Measurements from ENCODE around the gene CDK6.

Gene CDK6

DNA sequence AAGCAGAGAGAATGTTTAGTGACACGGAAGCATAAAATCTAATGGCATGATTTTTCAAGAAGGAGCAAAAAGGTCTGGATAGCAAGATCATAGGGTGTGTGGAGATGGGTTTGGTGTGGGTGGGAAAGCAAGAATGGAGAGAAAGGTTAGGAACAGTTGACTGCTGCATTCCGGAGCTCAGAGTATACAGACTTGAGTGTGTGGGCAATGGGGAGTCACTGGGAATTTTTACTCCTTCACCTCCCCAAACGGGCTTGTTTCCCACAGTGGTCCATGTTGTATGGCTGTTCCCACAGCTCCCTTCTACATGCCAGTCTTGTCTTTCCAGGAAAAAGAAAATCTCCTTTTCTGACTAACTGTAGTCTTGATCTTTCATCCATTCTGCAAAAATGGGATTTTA, 122.1 kb downstream of the CDK6 start:
- peaks cover 8% of the 10 kb centered on the region for H3K36me3 Mint-ChIP-seq (ENCODE audit: low read depth)
- TF ChIP-seq, protein P1, sequence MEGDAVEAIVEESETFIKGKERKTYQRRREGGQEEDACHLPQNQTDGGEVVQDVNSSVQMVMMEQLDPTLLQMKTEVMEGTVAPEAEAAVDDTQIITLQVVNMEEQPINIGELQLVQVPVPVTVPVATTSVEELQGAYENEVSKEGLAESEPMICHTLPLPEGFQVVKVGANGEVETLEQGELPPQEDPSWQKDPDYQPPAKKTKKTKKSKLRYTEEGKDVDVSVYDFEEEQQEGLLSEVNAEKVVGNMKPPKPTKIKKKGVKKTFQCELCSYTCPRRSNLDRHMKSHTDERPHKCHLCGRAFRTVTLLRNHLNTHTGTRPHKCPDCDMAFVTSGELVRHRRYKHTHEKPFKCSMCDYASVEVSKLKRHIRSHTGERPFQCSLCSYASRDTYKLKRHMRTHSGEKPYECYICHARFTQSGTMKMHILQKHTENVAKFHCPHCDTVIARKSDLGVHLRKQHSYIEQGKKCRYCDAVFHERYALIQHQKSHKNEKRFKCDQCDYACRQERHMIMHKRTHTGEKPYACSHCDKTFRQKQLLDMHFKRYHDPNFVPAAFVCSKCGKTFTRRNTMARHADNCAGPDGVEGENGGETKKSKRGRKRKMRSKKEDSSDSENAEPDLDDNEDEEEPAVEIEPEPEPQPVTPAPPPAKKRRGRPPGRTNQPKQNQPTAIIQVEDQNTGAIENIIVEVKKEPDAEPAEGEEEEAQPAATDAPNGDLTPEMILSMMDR (IDR thresholded peaks at IDR 0.05; ENCODE audit: unreplicated experiment in 3 of 3), result no peak

DNA sequence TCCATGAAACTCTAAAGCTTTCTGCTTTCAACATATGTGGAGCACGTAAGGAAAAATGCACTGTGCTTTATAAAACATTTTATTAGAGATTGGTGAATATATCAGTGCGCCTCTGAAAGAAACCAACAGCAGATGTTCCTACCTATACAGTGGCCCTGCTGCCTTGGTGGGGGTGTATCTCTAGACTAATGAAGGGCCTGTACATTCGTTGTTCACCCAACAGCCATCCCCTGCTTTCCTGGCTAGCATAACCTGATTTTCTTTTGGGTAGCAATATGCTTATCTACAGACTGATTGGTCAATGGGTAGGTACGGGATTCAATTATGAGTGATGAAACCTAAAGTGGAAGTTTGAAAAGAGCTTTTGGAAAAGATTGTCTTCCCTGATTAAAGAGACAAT, 126.5 kb downstream of the CDK6 start:
- Mint-ChIP-seq H3K27ac (no peak overlapping the region), H3K4me1 (peaks cover 10% of the 10 kb centered on the region), H3K36me3 (ENCODE audit: low read depth) (peaks cover 16% of the 10 kb centered on the region), H3K27me3 (ENCODE audit: low read depth) (no peaks in the 10 kb centered on the region), H3K4me3 (no peak overlapping the region), H3K9me3 (peaks cover 6% of the 10 kb centered on the region)
- TF ChIP-seq, protein P1 (IDR thresholded peaks at IDR 0.05; ENCODE audit: unreplicated experiment in 3 of 3), result no peak

More for the DNA sequence above, 122.1 kb downstream of the CDK6 start:
- Mint-ChIP-seq H3K4me1 (peaks cover 26% of the 10 kb centered on the region), H3K27me3 (ENCODE audit: low read depth) (peaks cover 3% of the 10 kb centered on the region), H3K4me3 (no peak overlapping the region), H3K9me3 (no peaks in the 10 kb centered on the region), H3K27ac (peak overlapping the region; percentile 58 to 84 (median 59))

DNA sequence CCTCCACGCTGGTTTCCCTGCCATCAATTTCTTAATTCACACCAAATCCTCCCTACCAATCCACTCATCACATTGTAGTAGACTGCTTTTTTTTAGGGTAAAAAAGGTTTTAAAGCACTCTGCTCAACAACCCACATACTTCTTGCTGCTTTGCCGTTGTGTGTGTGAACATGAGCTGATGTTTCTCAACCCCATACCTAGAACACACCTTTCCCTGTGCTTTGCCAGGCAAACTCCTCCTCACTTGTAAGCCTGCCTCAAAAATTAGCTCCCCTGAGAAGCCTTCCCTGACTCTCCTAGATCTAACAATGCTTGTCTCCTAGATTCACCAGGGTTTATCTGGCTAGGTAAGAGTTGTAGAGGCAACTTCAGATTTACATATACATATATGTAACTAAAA, 127.2 kb downstream of the CDK6 start:
- TF ChIP-seq, protein P1 (IDR thresholded peaks at IDR 0.05; ENCODE audit: unreplicated experiment in 3 of 3), result no peak
- Mint-ChIP-seq H3K27me3 (ENCODE audit: low read depth) (no peaks in the 10 kb centered on the region), H3K4me3 (no peak overlapping the region), H3K9me3 (peaks cover 7% of the 10 kb centered on the region), H3K36me3 (ENCODE audit: low read depth) (peaks cover 24% of the 10 kb centered on the region), H3K27ac (no peak overlapping the region), H3K4me1 (peaks cover 4% of the 10 kb centered on the region)

DNA sequence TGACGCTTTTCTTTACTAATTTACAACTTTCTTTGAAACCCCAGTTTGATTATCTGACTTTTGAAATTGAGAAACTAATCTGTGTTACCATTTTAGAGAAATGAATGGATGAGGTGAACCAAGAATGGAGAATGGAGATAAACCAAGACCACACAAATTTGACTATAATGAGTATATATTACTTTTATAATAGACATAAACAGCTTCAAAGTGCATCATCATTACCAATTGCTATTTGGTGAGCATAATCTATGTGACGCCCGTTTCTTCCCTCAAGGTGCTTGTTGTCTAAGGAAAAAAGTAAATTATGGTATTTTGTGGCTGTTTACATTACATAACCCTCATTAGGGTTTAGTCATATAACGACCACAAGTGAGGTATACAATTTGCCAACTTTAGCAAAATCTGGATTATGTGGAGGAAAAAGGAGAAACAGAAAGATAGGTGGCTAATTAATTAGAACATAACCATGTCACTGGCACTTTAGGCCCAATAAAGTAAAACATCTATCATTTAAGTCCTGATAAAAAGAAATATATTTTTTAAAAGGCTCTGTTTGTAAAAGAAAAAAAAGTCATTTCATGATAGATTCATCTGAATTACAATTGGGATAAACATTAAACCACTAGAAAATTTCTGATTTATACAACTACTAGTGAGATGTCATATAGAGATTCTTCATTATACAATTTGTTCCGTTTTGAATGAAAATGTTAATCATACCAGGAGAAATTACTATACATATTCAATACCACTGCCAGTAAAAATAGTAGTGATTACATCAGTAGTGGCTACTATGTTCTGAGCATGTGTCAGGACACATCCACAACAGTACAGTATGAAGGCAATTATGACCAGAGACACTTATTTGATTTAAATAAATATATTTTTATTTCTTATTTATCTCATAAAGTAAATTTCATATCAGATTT, 128.0 kb downstream of the CDK6 start:
- Mint-ChIP-seq H3K27ac (no peak overlapping the region), H3K4me1 (no peaks in the 10 kb centered on the region), H3K9me3 (peaks cover 7% of the 10 kb centered on the region), H3K36me3 (ENCODE audit: low read depth) (peaks cover 24% of the 10 kb centered on the region), H3K27me3 (ENCODE audit: low read depth) (no peaks in the 10 kb centered on the region), H3K4me3 (no peak overlapping the region)
- TF ChIP-seq, protein P1 (IDR thresholded peaks at IDR 0.05; ENCODE audit: unreplicated experiment in 3 of 3), result no peak

DNA sequence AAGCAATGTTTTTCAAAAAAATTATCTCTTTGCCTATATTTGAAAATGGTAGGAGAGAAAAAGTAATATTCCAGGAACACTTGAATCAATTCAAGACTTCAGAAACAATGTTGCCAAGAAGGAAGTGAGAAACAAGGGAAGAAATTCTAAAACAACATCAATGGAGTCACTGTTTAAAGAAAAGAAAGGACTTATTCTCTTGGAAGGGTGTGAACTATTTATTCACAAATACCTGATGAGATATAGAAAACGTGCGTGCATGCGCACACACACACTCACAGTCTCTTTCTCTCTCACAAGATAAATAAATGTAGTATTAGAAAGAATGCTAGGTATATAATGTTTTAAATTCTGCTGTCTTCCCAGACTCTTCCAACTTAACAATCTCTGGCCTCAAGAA, 128.9 kb downstream of the CDK6 start:
- H3K4me3 Mint-ChIP-seq, result no peak overlapping the region
- H3K27ac Mint-ChIP-seq, result no peak overlapping the region
- peaks cover 7% of the 10 kb centered on the region for H3K9me3 Mint-ChIP-seq
- peaks cover 27% of the 10 kb centered on the region for H3K36me3 Mint-ChIP-seq (ENCODE audit: low read depth)
- no peaks in the 10 kb centered on the region for H3K27me3 Mint-ChIP-seq (ENCODE audit: low read depth)
- H3K4me1 Mint-ChIP-seq, result no peaks in the 10 kb centered on the region
- TF ChIP-seq, protein P1 (IDR thresholded peaks at IDR 0.05; ENCODE audit: unreplicated experiment in 3 of 3), result no peak

DNA sequence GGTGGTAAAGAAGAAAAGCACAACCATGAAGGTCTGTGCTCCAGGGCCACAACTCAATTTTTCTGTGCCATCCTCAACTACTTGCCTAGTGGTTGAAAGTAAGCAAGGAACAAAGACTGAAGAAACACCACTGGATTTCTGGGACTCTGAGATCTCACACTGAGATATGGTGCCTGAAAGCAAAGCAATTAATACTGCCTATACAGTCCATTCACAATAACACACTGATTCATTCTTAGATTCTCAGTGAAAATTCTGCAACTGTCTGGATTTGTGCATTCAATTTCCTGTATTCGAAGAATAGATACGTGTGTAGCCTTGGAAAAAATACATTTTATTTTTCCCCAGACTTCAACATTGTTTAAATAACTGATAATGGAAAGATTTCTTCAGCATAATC, 129.8 kb downstream of the CDK6 start:
- Mint-ChIP-seq H3K27me3 (ENCODE audit: low read depth) (no peaks in the 10 kb centered on the region), H3K4me1 (no peaks in the 10 kb centered on the region)
- TF ChIP-seq, protein P1 (IDR thresholded peaks at IDR 0.05; ENCODE audit: unreplicated experiment in 3 of 3), result no peak

More for the DNA sequence above, 129.8 kb downstream of the CDK6 start:
- peaks cover 7% of the 10 kb centered on the region for H3K9me3 Mint-ChIP-seq
- no peak overlapping the region for H3K27ac Mint-ChIP-seq
- no peak overlapping the region for H3K4me3 Mint-ChIP-seq
- peaks cover 27% of the 10 kb centered on the region for H3K36me3 Mint-ChIP-seq (ENCODE audit: low read depth)
